Measurements from ENCODE around the gene PSMB2.

PSMB2 gene

DNA sequence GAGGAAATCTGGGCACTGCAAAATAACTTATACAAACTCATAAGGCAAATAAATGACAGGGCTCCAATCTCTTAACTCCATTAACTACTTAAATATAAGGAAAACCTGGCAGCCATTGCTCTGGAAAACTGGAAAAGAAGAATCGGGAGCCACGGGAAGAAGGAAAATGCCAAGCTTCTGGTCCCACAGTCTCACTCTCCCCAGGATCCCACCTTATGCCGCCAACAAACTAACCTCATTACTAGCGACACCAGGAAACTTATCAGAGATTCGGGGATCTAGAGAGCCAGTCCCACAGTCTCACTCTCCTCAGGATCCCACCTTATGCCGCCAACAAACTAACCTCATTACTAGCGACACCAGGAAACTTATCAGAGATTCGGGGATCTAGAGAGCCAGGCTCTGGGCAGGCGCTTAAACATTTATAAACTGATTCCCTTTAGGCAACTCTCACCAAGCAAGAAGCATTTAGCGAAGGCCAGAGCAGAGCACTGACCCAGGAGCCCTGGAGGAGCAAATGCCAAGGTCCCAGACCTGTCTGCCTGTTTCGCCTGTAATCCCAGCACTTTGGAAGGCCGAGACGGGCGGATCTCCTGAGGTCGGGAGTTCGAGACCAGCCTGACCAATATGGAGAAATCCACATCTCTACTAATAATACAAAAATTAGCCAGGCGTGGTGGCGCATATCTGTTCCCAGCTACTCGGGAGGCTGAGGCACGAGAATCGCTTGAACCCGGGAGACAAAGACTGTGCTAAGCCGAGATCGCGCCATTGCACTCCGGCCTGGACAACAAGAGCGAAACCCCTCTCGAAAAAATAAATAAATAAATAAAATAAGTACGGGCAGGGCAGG lies 720 bp downstream of the PSMB2 start:
- DNase-seq = no peak

DNA sequence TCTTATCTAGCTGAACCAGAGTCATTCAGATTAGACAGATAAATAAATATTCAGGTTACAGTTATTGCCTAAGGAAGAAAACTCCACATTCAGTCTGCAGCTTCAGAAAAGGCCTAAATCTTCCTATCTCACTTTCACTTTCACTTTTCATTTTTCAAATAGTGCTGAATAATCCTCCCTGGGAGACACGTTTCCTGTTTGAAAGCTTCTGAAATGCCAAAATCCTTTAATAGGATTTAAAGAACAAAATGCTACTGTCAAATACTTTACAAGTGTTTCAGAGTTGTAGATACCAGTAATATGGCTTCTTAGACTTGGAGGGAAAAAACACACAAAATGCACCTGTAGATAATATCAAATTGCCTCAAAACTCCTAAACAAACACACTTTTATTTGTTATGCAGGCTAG lies 3.9 kb downstream of the PSMB2 start:
- peak; percentile 36 for DNase-seq

DNA sequence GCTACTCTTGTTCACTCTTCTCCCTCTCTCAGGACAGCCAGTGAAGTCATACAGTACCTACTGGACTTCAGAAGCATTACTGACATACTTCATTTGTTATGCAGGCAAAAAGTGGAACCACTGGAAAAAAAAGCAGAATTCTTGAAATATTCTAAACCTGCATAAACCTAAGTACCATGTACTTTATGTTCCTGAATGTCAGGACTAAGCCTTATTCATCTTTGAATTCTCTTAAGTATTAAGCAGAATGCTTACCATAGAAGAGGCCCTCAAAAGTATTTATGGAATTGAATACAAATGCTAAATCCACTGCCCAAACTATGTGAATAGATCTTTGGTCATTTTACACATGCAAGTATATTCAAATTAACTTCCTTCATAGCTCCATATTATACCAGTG lies 7.8 kb downstream of the PSMB2 start:
- peak; percentile 2 for DNase-seq

DNA sequence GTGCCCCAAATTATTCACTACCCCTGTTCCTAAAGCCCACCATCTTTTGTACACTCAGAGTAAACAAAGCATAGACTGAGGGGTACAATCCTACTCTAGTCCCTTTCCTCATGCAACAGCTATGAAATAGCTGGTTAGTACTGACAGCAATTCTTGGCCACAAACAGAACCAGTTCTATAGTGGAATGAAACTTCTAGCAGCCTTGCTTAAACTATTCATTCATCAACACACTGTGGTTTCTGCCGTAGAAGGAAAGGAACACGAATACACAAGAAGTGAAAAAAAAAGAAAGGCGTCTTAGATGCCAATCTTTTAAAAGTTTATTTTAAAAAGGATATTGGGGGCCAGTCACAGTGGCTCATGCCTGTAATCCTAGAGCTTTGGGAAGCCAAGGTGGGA lies 9.9 kb downstream of the PSMB2 start:
- no peak for DNase-seq

DNA sequence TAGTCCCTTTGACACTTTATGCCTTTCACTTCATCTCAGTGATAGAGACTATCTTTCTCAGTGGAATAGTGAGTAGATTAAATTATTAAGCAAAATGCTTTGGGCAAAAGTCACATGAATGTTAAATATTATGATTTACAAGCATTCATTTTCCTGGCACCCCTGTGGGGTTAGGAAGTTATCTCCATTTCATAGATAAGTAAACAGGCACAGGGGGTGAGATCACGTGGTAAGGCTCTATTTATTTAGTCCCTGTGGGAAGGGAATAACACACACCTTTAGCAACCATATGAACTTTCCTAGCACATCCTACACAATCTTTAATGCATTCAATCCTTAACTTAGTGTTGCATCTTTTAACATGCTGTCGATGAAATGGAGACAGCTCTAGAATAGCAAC lies 12.3 kb downstream of the PSMB2 start:
- no peak for DNase-seq

DNA sequence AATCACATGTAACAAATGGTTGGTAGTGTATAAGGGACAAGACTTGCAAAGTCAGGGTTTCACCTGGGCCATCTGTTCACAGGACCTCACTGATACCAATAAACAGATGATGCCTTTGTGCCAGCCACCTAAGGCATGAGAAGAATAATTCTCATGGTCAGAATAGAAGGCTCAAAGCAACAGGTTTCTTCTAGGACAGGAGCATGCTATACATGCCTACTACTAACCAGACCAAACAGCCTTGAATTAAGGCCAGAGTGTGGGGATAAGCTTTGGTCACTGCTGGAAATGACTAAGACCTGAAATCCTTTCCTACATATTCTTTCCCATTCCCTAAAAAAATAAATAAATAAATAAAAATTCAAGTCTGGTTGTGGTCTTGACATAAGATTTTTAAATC lies 17.5 kb downstream of the PSMB2 start:
- no peak for DNase-seq

DNA sequence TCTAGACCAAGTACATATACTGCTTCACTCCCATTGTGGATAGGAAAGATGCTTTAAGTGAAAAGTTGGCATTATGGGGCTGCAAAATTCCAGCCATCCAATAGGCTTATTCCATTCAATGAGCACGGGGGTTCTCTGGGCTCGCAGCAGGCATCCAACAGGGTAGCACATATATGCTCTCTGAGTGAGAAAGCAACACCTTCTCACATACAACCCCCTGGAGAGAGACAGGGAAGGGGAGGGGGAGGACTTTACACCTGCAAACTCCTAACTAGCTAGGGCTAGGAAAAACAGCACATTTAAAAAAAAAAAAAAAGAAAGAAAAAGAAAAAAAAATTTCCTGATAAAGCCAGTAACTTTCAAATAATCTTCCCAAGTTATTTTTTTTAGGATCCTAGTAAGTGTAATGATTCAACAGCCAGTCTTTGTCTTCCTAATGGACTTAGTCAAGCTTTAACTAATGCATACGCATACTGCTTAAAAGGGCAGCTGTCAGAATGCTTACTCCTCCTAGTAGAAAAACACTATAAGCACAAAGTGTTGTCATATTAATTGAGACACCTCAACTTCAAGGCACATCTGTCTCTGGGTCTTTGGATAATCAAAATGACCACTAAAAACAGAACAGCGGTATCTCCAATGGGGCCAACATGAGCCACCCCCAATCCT lies 18.7 kb downstream of the PSMB2 start:
- DNase-seq = no peak

DNA sequence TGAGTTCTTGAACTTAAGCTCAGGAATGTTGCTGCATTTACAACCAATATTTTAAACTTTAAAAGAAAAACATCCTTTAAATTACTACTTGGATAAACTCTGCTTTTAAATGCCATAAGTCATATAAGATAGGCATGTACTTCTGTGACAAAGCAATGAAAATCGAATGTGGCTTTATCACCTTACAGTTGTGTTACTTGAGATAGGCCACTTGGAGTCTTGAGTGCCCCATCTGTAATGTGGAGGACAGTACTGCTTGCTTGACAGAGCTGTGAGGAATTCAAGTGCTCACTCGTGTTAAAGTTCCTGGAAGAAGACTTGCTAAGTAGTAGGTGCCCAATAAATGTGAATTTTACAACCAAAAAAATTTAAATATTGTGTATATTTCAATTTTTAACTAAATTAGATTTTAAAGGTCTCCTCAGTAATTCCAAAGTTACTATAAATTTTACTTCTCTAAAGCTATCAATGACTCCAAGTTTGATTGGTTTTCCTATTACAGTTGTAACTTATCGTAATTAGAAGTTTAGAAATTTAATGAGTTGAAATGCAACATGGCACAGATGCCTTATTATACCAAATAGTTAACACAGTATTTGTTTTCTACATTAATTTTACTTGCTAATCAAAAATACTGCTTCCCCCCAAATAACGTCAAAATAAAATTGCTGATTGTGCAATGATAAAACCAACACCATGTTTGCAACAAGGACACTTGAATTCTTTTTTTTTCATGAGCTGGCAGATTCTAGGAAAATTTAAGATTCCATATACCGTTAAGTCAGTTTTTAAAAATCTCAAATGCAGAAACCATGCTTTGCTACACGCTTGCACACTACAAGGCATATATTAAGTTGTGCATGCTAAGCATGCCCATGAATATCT lies 21.8 kb downstream of the PSMB2 start:
- DNase-seq = no peak

DNA sequence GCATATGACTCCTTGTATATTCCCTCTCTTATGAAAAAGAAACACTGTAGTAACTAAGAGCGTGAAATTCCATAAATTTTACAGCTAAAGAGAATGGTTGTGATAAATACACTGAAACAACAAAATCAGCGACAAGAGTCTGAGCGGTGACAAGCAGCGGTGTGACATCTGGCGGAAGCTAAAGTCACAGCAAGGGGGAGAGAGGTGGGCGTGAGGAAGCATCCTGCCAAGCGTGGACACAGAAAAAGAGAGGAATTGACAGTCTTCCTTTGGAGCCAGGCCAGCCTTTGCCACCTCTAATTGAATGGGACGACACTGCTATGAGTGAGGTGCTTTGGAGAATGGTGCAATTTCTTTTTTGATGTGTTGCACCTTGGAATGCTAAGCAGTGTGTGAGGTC lies 25.9 kb downstream of the PSMB2 start:
- DNase-seq = no peak

DNA sequence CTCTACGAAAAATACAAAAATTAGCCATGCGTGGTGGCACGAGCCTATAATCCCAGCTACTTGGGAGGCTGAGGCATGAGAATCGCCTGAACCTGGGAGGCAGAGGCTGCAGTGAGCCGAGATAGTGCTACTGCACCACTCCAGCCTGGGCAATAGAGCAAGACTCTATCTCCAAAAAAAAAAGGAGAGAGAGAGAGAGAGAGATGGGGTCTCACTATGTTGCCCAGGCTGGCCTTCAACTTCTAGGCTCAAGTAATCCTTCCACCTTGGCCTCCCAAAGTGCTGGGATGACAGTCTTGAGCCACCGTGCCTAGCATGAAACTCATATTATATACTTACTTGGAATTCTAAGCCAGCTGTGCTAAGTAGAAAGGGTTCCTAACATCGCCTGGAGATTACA lies 29.7 kb downstream of the PSMB2 start:
- DNase-seq = no peak

DNA sequence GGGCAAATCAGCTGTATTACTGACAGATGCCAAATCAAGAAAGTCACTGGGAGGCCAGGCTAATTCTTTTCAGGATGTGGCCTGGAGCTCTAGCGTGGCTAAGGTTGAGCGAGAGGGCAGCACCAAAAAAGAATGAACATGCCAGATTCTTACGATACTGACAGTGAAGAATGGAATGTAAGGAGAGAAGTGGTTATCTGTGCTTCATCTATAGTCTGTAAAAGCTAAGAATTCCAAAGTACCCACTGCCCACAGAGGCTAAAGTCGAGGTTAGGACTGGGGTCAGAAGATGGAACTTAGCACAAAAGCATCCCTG lies 35.5 kb downstream of the PSMB2 start:
- DNase-seq = peak; percentile 72

DNA sequence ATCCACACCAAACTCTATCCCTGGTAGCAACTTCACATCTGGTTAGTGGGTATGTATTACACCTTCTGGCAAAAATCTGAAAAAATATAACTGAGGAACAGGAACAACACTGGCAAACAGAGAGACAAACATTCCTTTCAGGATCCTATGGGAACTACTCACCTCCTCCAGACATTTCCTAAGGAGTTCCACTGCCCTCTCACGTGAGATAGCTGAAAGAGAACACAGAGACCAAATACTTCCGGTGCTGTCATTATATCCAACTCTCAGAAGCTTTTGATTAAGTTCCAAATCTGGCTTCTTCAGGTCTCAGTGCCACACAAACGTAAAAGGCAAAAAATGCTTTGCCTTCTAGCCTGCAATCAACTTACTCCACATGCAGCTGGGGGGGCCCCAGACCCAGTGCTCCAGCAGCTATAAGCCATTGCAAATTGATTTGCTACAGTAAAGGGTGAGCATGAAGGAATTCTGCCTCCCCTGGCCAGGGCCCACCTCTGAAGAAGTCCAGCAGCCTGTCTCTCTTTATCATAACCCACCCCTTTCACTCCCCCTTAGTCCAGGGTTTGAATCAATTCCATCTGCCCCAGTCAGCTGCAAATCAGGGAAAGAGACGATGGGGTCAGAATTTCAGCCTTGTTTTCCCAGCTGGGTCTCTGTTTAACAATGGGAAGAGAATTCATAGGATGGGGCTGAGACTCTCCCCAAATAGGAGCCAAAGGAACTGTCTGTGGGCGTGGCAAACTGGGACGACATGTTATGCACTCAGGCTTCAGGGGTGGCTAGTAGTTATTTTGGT lies 36.1 kb downstream of the PSMB2 start:
- peak; percentile 31 for DNase-seq

DNA sequence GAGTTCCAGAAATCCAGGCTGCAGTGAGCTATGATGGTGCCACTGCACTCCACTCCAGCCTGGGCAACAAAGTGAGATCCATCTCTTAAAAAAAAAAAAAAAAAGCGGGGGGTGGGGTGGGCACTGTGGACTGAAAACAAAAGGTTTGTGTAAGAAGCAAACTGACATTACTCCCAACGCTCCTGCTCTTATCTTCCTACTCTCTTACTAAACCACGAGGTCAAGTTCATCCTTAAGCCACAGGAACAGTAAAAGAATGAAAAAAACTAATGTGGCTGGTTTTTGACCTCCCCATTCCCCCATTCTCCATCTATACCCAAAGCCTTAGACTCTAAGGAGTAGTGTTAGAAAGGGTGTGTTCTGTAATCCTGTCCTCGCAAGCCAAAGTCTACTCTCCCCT lies 37.4 kb downstream of the PSMB2 start:
- DNase-seq = no peak

DNA sequence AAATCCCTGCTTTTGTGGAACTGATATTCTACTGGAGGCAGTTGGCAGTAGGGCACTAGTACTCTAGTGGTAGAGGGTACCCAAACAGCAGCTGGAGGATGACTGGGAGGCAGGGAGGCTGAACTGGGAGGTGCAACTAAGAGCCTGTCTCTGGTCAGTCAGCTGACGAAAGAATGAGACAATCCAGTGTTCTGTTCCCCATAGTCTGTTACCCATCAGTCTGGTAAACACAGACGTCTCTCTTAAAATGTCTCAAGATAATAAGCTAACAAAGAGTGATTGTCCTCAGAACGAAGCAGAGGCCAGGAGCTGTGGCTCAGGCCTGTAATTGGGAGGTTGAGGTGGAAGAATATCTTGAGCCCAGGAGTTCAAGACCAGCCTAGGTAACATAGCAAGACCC lies 37.9 kb downstream of the PSMB2 start:
- no peak for DNase-seq

DNA sequence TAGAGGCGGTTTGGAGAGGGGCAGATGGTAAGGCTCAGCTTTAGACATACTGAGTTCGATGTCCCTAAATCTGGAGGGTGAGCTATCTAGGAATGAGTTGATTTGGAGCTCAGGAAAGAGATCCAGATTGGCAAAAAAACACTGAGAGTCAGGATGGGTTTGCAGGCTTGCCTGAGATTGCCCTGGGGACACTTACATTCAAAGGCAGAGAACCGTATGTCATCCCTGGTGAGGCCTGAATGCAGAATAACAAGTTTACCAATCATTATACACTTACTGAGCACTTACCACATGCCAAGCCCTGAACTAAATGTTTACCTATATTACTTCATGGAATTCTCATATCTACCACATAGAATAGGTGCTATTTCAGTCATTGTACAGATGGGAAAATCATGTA lies 40.7 kb downstream of the PSMB2 start:
- DNase-seq = no peak

DNA sequence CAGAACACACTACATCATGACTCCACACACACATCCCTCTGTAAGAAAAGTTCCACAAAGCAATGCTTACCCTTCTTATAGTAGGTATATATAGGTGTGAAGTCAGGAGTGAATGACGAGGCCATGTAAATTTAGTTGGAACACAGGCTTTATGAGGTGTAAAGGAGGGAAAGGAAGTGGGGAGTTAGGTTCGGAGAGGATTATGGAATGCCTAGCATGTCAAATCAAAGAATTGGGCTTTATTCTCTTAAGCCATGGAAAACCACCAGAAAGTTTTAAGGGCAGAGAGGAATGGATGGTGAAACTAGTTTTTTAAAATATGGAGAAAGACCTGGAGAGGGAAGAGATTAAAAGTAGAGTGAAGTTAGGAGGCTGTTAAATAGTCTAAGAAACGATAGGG lies 41.9 kb downstream of the PSMB2 start:
- no peak for DNase-seq

DNA sequence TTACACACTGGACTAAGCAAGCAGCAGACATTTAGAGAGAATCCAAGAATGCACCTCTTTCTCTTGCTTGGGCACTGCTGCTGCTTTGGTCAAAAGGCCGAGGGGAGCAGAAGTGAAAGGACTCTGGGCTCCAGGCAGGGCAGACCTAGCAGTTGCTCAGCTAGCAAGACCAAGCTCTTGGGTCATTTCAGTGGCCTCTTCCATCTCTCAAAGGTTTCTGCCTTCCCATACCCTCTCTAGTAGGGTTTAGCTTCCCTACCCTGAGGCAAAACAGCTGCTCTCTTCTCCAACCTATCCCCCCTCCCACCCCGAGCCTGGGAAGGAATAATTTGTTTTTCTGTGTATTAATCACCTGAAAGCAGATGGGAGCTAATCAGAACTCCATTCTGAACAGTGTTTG lies 42.4 kb downstream of the PSMB2 start:
- no peak for DNase-seq

DNA sequence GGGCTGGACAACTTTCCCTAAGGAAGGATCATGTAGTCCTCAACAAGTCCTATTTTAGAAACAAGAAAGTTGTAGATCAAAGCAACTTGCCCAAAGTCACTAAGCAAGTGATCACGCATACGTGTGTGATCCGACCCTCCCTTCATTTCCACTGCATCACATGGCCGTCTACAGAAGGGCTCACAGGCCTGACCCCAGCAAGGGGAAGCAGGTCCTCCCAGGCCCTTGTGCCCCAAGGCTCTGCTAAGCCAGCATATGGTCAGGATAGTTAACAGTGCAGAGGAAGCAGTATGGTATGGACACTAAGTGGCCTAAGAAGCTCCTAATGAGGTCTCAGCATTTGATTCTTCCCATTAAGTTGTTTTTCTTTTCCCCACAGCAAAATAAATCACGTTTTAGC lies 43.5 kb downstream of the PSMB2 start:
- DNase-seq = no peak

DNA sequence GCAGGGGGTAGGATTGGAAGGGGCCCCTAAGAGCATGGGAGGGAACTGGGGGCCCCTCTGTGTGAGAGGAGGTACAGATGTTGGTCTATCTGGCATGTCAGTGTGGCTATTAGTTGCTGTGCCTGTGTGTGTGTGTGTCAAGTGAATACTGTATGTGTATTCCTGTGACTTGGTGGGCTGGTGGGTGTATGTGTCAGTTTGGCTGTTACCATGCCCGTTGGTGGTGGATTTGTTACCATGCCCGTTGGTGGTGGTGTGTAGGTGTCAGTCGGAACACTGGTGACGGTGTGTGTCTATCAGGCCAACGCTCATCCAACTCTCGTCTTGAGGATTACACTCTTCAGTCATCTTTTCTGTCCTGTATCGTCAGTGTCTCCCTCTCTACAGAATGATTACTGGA lies 45.6 kb downstream of the PSMB2 start:
- no peak for DNase-seq

DNA sequence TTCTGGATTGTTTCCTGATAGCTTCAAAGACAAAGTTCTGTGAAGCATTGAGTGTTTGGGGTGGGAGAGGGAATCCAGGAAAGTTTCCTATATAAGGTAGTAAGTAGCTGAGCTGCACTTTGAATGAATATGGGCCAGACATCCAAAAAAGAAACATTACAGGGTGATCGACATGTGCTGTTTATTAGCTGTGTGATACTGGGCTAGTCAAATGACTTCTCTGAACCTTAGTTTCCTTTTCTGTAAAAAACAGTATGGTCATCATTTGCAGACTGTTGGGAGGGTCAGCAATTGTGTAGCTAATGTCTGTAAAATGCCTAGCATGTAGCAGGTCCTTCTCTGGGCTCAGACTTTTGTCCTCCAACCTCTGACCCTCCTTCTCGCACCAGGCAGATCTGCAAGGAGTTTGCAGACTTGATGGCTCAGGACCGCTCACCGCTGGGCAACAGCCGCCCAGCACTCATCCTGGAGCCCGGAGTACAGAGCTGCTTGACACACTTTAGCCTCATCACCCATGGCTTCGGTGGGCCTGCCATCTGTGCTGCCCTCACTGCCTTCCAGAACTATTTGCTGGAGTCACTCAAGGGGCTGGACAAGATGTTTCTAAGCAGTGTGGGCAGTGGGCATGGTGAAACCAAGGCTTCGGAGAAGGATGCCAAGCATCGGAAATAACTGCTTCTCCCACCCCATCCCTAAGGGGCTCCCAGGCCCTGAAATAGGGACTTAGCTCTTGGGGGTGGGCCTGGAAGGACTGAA lies 47.1 kb downstream of the PSMB2 start:
- DNase-seq = no peak

DNA sequence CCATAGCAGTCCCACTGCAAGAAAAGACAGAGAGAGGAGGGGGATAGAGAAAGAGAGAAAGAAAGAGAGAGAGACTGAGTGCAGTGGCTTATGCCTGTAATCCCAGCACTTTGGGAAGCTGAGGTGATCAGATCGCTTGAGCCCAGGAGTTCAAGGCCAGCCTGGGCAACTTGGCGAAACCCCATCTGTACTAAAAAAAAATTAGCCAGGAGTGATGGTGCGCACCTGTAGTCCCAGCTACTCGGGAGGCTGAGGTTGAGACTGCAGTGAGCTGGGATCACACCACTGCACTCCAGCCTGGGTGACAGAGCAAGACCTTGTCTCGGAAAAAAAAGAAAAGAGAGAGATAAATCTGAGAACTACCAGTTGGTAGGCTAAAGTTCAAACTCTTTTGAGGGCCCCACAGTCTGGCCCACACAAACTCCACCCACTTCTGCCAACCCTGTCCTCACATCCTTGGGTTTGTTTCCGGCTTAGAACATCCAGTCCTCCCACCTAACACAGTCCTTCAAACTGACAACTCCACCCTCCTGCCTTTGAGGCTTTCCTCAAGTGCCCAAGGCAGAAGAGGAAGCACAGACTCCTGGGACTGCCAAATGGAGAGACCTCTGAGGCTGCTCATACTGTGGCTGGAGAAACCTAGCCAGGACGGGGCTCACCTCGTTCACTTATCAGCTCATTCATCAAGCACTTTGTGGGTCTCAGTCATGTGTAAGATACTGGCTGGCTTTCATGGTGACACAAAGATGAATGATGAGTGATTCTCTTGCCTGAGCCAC lies 48.1 kb downstream of the PSMB2 start:
- no peak for DNase-seq

All from fibroblast of skin of right biceps (primary cell).